WTC11 (cell line): Measurements from ENCODE around the gene LAS1L. TPM values are rescaled to one million over a fixed set of nuclear protein-coding genes. Genes with fewer than 3 reads are reported as not detected.

ENCODE experiments used
- ATAC-seq: fragments of 200-7000 bp; cut with Tn5 transposase; 2 replicates; pipeline ENCODE4 v1.10.0; 2021; ENCODE audit warnings: mild to moderate bottlenecking, moderate library complexity
- CTCF ChIA-PET: fragments of 300-600 bp; sonication (Branson Sonifier 250); formaldehyde crosslinking; loops from one replicate; lab custom pipeline; 2021; ENCODE audit warnings: antibody characterized with exemption; lab: Charles Lee
- POLR2A ChIA-PET: fragments of 350-600 bp; sonication (Branson Sonifier 250); formaldehyde crosslinking; loops from one replicate; lab custom pipeline; 2021; ENCODE audit warnings: antibody characterized with exemption; lab: Charles Lee
- DNase-seq: peaks from one replicate; pipeline ENCODE4 v3.0.0; 2021; ENCODE audit warnings: low spot score
- H3K27ac Mint-ChIP-seq: 2 replicates; pipeline ENCODE4 v1.8.0; 2021; ENCODE audit warnings: mixed read lengths
- H3K27me3 Mint-ChIP-seq: 2 replicates; pipeline ENCODE4 v1.8.0; 2021; ENCODE audit warnings: low read depth, mild to moderate bottlenecking, moderate library complexity, mixed read lengths
- H3K36me3 Mint-ChIP-seq: 2 replicates; pipeline ENCODE4 v1.8.0; 2021; ENCODE audit warnings: mixed read lengths
- H3K4me1 Mint-ChIP-seq: 2 replicates; pipeline ENCODE4 v1.8.0; 2022; ENCODE audit warnings: mixed read lengths
- H3K4me3 Mint-ChIP-seq: 2 replicates; pipeline ENCODE4 v1.8.0; 2021; ENCODE audit warnings: mild to moderate bottlenecking, moderate library complexity, mixed read lengths
- H3K9me3 Mint-ChIP-seq: 2 replicates; pipeline ENCODE4 v1.8.0; 2021; ENCODE audit warnings: mixed read lengths
- ATF1 ChIP-seq: sonication (generic); formaldehyde crosslinking; IDR thresholded peaks from 2 replicates; pipeline ENCODE4 v1.8.1; 2023; ENCODE audit warnings: mild to moderate bottlenecking, moderate library complexity, missing genetic modification reagents
- CDX4 ChIP-seq: fragments of 250-450 bp; sonication (Bioruptor Pico); IDR thresholded peaks from 2 replicates; pipeline ENCODE4 v1.9.0; 2021; ENCODE audit warnings: moderate library complexity, mild to moderate bottlenecking, inconsistent platforms, borderline replicate concordance
- E2F4 ChIP-seq: sonication (generic); formaldehyde crosslinking; IDR thresholded peaks from 2 replicates; pipeline ENCODE4 v1.8.1; 2022; ENCODE audit warnings: low read depth, mild to moderate bottlenecking, moderate library complexity, missing genetic modification reagents, borderline replicate concordance
- EMX1 ChIP-seq: fragments of 250-450 bp; sonication (Bioruptor Pico); IDR thresholded peaks from 2 replicates; pipeline ENCODE4 v1.8.0; 2021; ENCODE audit warnings: mild to moderate bottlenecking
- ESRRA ChIP-seq: sonication (generic); formaldehyde crosslinking; IDR thresholded peaks from 2 replicates; pipeline ENCODE4 v1.8.1; 2022; ENCODE audit warnings: mild to moderate bottlenecking, missing genetic modification reagents, borderline replicate concordance
- FOXJ3 ChIP-seq: sonication (generic); formaldehyde crosslinking; IDR thresholded peaks from 2 replicates; pipeline ENCODE4 v1.9.0; 2021; ENCODE audit warnings: missing genetic modification reagents, mild to moderate bottlenecking, borderline replicate concordance
- FOXP4 ChIP-seq: sonication (generic); formaldehyde crosslinking; IDR thresholded peaks from 2 replicates; pipeline ENCODE4 v1.8.0; 2022; ENCODE audit warnings: mild to moderate bottlenecking, missing genetic modification reagents
- GTF2I ChIP-seq: fragments of 250-450 bp; sonication (Bioruptor Pico); conservative IDR thresholded peaks from 2 replicates; pipeline ENCODE4 v1.4.0; 2021; ENCODE audit warnings: mild to moderate bottlenecking
- IRF1 ChIP-seq: sonication (generic); formaldehyde crosslinking; IDR thresholded peaks from 2 replicates; pipeline ENCODE4 v1.8.0; 2023; ENCODE audit warnings: missing genetic modification reagents
- NFE2L1 ChIP-seq: sonication (generic); formaldehyde crosslinking; IDR thresholded peaks from 2 replicates; pipeline ENCODE4 v1.8.1; 2023; ENCODE audit warnings: missing genetic modification reagents
- NFYB ChIP-seq: sonication (generic); formaldehyde crosslinking; conservative IDR thresholded peaks from 2 replicates; pipeline ENCODE4 v1.8.0; 2022; ENCODE audit warnings: low read depth, missing genetic modification reagents
- NR1H2 ChIP-seq: sonication (generic); formaldehyde crosslinking; IDR thresholded peaks from 2 replicates; pipeline ENCODE4 v1.9.0; 2021; ENCODE audit warnings: mild to moderate bottlenecking, moderate library complexity, missing genetic modification reagents
- PRDM15 ChIP-seq: sonication (generic); formaldehyde crosslinking; IDR thresholded peaks from 2 replicates; pipeline ENCODE4 v1.8.0; 2022; ENCODE audit warnings: missing genetic modification reagents
- RORB ChIP-seq: fragments of 250-450 bp; sonication (Bioruptor Pico); IDR thresholded peaks from 2 replicates; pipeline ENCODE4 v1.9.0; 2021; ENCODE audit warnings: mild to moderate bottlenecking
- SOX15 ChIP-seq: fragments of 250-450 bp; sonication (Bioruptor Pico); IDR thresholded peaks from 2 replicates; pipeline ENCODE4 v1.9.0; 2021; ENCODE audit warnings: mild to moderate bottlenecking
- TEAD4 ChIP-seq: sonication (generic); formaldehyde crosslinking; IDR thresholded peaks from 2 replicates; pipeline ENCODE4 v1.8.0; 2022; ENCODE audit warnings: mild to moderate bottlenecking, missing genetic modification reagents
- ZBTB43 ChIP-seq: sonication (generic); formaldehyde crosslinking; IDR thresholded peaks from 2 replicates; pipeline ENCODE4 v1.8.1; 2023; ENCODE audit warnings: mild to moderate bottlenecking, missing genetic modification reagents
- ZMAT4 ChIP-seq: fragments of 250-450 bp; sonication (Bioruptor Pico); IDR thresholded peaks from 2 replicates; pipeline ENCODE4 v1.9.0; 2021; ENCODE audit warnings: mild to moderate bottlenecking
- ZNF138 ChIP-seq: sonication (generic); formaldehyde crosslinking; conservative IDR thresholded peaks from 2 replicates; pipeline ENCODE4 v1.8.1; 2022; ENCODE audit warnings: mild to moderate bottlenecking, moderate library complexity, missing genetic modification reagents
- ZNF317 ChIP-seq: sonication (generic); formaldehyde crosslinking; IDR thresholded peaks from 2 replicates; pipeline ENCODE4 v1.8.1; 2023; ENCODE audit warnings: low read depth, mild to moderate bottlenecking, moderate library complexity, missing genetic modification reagents, borderline replicate concordance
- ZNF416 ChIP-seq: fragments of 250-450 bp; sonication (Bioruptor Pico); IDR thresholded peaks from 2 replicates; pipeline ENCODE4 v1.9.0; 2021; ENCODE audit warnings: mild to moderate bottlenecking, inconsistent platforms
- ZNF512 ChIP-seq: sonication (generic); formaldehyde crosslinking; IDR thresholded peaks from 2 replicates; pipeline ENCODE4 v1.8.1; 2022; ENCODE audit warnings: missing genetic modification reagents, borderline replicate concordance
- ZNF671 ChIP-seq: fragments of 250-450 bp; sonication (Bioruptor Pico); IDR thresholded peaks from 2 replicates; pipeline ENCODE4 v1.8.0; 2021; ENCODE audit warnings: mild to moderate bottlenecking
- total RNA-seq: library from RNA; stranded (reverse); gene quantifications from 3 replicates; pipeline ENCODE4 v1.2.3, GENCODE V29; 2021

The LAS1L gene
- total RNA-seq, 1 experiment from 2014 or later = 65.1 TPM

- DNase-seq = no peak
- Mint-ChIP-seq H3K4me3 (no peak overlapping the region), H3K9me3 (no peaks in the 10 kb centered on the region), H3K36me3 (peaks cover 20% of the 10 kb centered on the region)
- ATAC-seq = no peak
- TF ChIP-seq RORB (CRISPR knock-in tag) (no peak), NFE2L1 (CRISPR knock-in tag) (no peak), ZNF671 (no peak), SOX15 (CRISPR knock-in tag) (no peak), ZNF138 (no peak), ZBTB43 (no peak), EMX1 (CRISPR knock-in tag) (no peak), ATF1 (CRISPR knock-in tag) (no peak), FOXP4 (CRISPR knock-in tag) (no peak), E2F4 (CRISPR knock-in tag) (no peak), NFYB (CRISPR knock-in tag) (no peak)
- TF ChIP-seq, all 79 proteins: peak for 0
- Mint-ChIP-seq H3K27ac (no peak overlapping the region), H3K4me1 (no peaks in the 10 kb centered on the region), H3K27me3 (no peaks in the 10 kb centered on the region)
- CTCF ChIA-PET = no interaction called here
- POLR2A ChIA-PET = interaction anchor here (0.7 kb wide), 1 partner anchor 250 kb away, joined by 3 read pairs; no protein-coding TSS in a partner anchor
Measured at GRCh38 chrX:65516756-65517155, 17.8 kb downstream of the LAS1L start.

- no peak overlapping the region for H3K27ac Mint-ChIP-seq
- H3K36me3 Mint-ChIP-seq = peaks cover 18% of the 10 kb centered on the region
- H3K9me3 Mint-ChIP-seq = no peaks in the 10 kb centered on the region
- H3K27me3 Mint-ChIP-seq = no peaks in the 10 kb centered on the region
- ATAC-seq (no peak), DNase-seq (no peak)
- H3K4me3 Mint-ChIP-seq = no peak overlapping the region
- POLR2A ChIA-PET = no interaction called here
- no peaks in the 10 kb centered on the region for H3K4me1 Mint-ChIP-seq
- CTCF ChIA-PET = no interaction called here
- TF ChIP-seq ZNF416 (no peak), IRF1 (CRISPR knock-in tag) (no peak), TEAD4 (CRISPR knock-in tag) (no peak), CDX4 (CRISPR knock-in tag) (no peak), ESRRA (CRISPR knock-in tag) (no peak), ZMAT4 (no peak), FOXP4 (CRISPR knock-in tag) (no peak), FOXJ3 (CRISPR knock-in tag) (no peak), GTF2I (CRISPR knock-in tag) (no peak), ZNF512 (no peak), ZNF317 (CRISPR knock-in tag) (no peak), PRDM15 (CRISPR knock-in tag) (no peak), NR1H2 (CRISPR knock-in tag) (no peak)
Measured at GRCh38 chrX:65513610-65514009, 21.0 kb downstream of the LAS1L start.
